IMR-90 (cell line): ENCODE data around the gene ACTN2.

Experiments
- CEBPB ChIP-seq: IDR thresholded peaks from 2 replicates; pipeline ENCODE4 v1.6.1; 2012; ENCODE audit warnings: low read depth, low read length, improper control_type of control experiment
- CTCF ChIP-seq: conservative IDR thresholded peaks from 2 replicates; pipeline ENCODE4 v1.5.1; 2012; ENCODE audit warnings: mild to moderate bottlenecking, low read depth, low read length, improper control_type of control experiment
- RAD21 ChIP-seq: IDR thresholded peaks from 2 replicates; pipeline ENCODE4 v1.6.1; 2012; ENCODE audit warnings: low read length, improper control_type of control experiment
- RCOR1 ChIP-seq: IDR thresholded peaks from 2 replicates; pipeline ENCODE4 v1.6.1; 2012; ENCODE audit warnings: mild to moderate bottlenecking, low read length, improper control_type of control experiment; ENCODE audit not compliant: insufficient replicate concordance
- SMC3 ChIP-seq: fragments of 150-350 bp; IDR thresholded peaks from 2 replicates; pipeline ENCODE4 v1.6.1; 2016; ENCODE audit warnings: low read depth, mild to moderate bottlenecking, antibody characterized with exemption, low read length, moderate library complexity

GRCh38 chr1:236687273-236687672 lies 974 bp downstream of the ACTN2 start:
- TF ChIP-seq CTCF (no peak), SMC3 (no peak), CEBPB (no peak), RCOR1 (no peak), RAD21 (no peak)
